Smooth muscle cell (in vitro differentiated cells): ENCODE measurements around the gene ZBTB43. TPM values are rescaled to one million over a fixed set of nuclear protein-coding genes. Genes with fewer than 3 reads are reported as not detected.

Source experiments
- DNase-seq: peaks from one replicate; lab custom pipeline; 2025; ENCODE audit not compliant: unreplicated experiment; lab: John Stamatoyannopoulos, UW
- H2AFZ ChIP-seq: fragments of 200-600 bp; sonication (generic); 2 replicates; pipeline ENCODE4 v1.6.0; 2016; ENCODE audit warnings: antibody characterized with exemption, low read depth, mild to moderate bottlenecking
- H3F3A ChIP-seq: fragments of 200-600 bp; sonication (generic); 2 replicates; pipeline ENCODE4 v1.6.0; 2017; ENCODE audit warnings: antibody characterized with exemption, low read depth
- H3K27ac ChIP-seq: fragments of 200-600 bp; sonication (generic); 2 replicates; pipeline ENCODE4 v1.5.1; 2016; ENCODE audit warnings: low read depth, mild to moderate bottlenecking
- H3K27me3 ChIP-seq: fragments of 200-600 bp; sonication (generic); 2 replicates; pipeline ENCODE4 v1.6.1; 2016; ENCODE audit warnings: low read depth, mild to moderate bottlenecking
- H3K36me3 ChIP-seq: fragments of 200-600 bp; sonication (generic); 2 replicates; pipeline ENCODE4 v1.5.1; 2016; ENCODE audit warnings: low read depth
- H3K4me1 ChIP-seq: fragments of 200-600 bp; sonication (generic); 2 replicates; pipeline ENCODE4 v1.5.1; 2016; ENCODE audit warnings: low read depth
- H3K4me2 ChIP-seq: fragments of 200-600 bp; sonication (generic); 2 replicates; pipeline ENCODE4 v1.6.0; 2016; ENCODE audit warnings: mild to moderate bottlenecking
- H3K4me3 ChIP-seq: fragments of 200-600 bp; sonication (generic); 2 replicates; pipeline ENCODE4 v1.5.1; 2016; ENCODE audit warnings: mild to moderate bottlenecking
- H3K79me2 ChIP-seq: fragments of 200-600 bp; sonication (generic); 2 replicates; pipeline ENCODE4 v1.6.0; 2016; ENCODE audit warnings: low read depth, mild to moderate bottlenecking
- H3K9ac ChIP-seq: fragments of 200-600 bp; sonication (generic); 2 replicates; pipeline ENCODE4 v1.6.0; 2016; ENCODE audit warnings: low read depth
- H3K9me3 ChIP-seq: fragments of 200-600 bp; sonication (generic); replicated peaks from 2 replicates; pipeline ENCODE4 v1.5.1; 2016; ENCODE audit warnings: low read depth
- H4K20me1 ChIP-seq: fragments of 200-600 bp; sonication (generic); 2 replicates; pipeline ENCODE4 v1.6.0; 2016; ENCODE audit warnings: low read depth
- WGBS: methylation state at CpG from one replicate; pipeline ENCODE4 v1.1.7; 2016; ENCODE audit warnings: low lambda C conversion rate; 5-methylcytosine and 5-hydroxymethylcytosine counted together
- polyA plus RNA-seq: library from polyadenylated mRNA; unstranded; fragments of >200 nt; fragmentation: Nextera tagmentation; extraction: Ambion mirVana; gene quantifications from 2 replicates; pipeline ENCODE4 v1.2.1, GENCODE V29; 2016
- total RNA-seq: library from RNA; depleted of rRNA; stranded (reverse); fragments of >200 nt; gene quantifications from 2 replicates; pipeline ENCODE4 v1.2.3, GENCODE V29; 2014
- TF ChIP-seq, protein P1 (sequence below): fragments of 200-600 bp; sonication (generic); IDR thresholded peaks from 2 replicates; pipeline ENCODE4 v1.5.1; 2017; ENCODE audit warnings: borderline replicate concordance, mild to moderate bottlenecking, antibody characterized with exemption; ENCODE audit not compliant: insufficient read depth, poor library complexity, severe bottlenecking

Gene ZBTB43
- total and polyA plus RNA-seq, 2 experiments from 2014 or later, result 11.5 to 12.3 TPM

DNA sequence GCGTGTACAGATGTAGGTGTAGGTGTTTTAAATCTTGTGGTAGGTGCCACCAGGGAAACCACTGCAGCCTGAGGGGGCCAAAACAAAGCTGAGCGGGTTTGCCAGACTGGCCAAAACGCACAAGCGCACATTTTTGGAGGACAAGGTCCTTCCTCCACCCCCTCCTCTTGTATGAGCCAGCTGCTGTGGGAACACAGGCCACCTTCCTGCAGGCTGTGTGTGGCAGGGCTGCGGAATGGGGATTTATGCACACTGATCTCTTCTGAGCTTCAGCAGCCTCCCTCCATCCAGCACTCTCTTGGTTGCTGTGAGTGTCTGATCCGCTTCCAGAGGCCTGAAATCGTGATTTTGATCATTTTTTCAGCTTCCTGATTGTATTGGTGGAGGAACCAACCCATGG, 22.4 kb downstream of the ZBTB43 start:
- Histone ChIP-seq H3K4me2 (no peak overlapping the region), H3K27me3 (no peaks in the 10 kb centered on the region), H3K79me2 (peaks cover 52% of the 10 kb centered on the region), H3K4me3 (no peak overlapping the region), H3K36me3 (peaks cover 4% of the 10 kb centered on the region), H2AFZ (no peak overlapping the region), H4K20me1 (peaks cover 94% of the 10 kb centered on the region), H3K9me3 (no peaks in the 10 kb centered on the region), H3K4me1 (no peaks in the 10 kb centered on the region), H3K9ac (no peak overlapping the region), H3K27ac (no peak overlapping the region), H3F3A (no peaks in the 10 kb centered on the region)
- DNase-seq, result no peak
- 96% methylated on average over 7 of the region's 7 CpGs for WGBS
- TF ChIP-seq, protein P1, sequence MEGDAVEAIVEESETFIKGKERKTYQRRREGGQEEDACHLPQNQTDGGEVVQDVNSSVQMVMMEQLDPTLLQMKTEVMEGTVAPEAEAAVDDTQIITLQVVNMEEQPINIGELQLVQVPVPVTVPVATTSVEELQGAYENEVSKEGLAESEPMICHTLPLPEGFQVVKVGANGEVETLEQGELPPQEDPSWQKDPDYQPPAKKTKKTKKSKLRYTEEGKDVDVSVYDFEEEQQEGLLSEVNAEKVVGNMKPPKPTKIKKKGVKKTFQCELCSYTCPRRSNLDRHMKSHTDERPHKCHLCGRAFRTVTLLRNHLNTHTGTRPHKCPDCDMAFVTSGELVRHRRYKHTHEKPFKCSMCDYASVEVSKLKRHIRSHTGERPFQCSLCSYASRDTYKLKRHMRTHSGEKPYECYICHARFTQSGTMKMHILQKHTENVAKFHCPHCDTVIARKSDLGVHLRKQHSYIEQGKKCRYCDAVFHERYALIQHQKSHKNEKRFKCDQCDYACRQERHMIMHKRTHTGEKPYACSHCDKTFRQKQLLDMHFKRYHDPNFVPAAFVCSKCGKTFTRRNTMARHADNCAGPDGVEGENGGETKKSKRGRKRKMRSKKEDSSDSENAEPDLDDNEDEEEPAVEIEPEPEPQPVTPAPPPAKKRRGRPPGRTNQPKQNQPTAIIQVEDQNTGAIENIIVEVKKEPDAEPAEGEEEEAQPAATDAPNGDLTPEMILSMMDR, result no peak

DNA sequence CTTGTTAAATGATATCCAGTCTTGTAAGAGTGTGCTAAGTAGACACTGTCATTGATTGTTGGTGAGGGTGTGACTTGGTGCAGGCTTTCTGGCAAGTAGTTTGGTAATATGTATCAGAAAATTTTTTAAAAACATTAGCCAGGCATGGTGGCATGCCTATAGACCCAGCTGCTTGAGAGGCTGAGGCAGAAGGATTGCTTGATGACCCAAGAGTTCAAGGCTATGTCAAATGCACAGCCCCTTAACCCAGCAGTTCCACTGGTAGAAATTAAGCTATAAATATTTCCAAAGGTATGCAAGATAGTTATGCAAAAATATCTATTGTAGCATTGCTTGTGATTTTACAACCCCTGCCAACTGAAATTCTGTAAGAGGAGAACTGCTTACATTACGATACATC, 24.2 kb downstream of the ZBTB43 start:
- peaks cover 92% of the 10 kb centered on the region for H4K20me1 ChIP-seq
- H2AFZ ChIP-seq, result no peak overlapping the region
- H3K27me3 ChIP-seq, result no peaks in the 10 kb centered on the region
- H3K4me1 ChIP-seq, result no peaks in the 10 kb centered on the region
- peaks cover 39% of the 10 kb centered on the region for H3K79me2 ChIP-seq
- H3K9me3 ChIP-seq, result no peaks in the 10 kb centered on the region
- H3K4me2 ChIP-seq, result no peak overlapping the region
- H3K27ac ChIP-seq, result no peak overlapping the region
- H3K9ac ChIP-seq, result no peak overlapping the region
- H3K36me3 ChIP-seq, result no peaks in the 10 kb centered on the region
- H3K4me3 ChIP-seq, result no peak overlapping the region
- no peaks in the 10 kb centered on the region for H3F3A ChIP-seq
- 98% methylated on average over 1 of the region's 1 CpG for WGBS
- TF ChIP-seq, protein P1, result no peak
- no peak for DNase-seq

- WGBS, result 91% methylated on average over 3 of the region's 3 CpGs
- peaks cover 38% of the 10 kb centered on the region for H3K79me2 ChIP-seq
Measured at GRCh38 chr9:126830827-126831226, 26.0 kb downstream of the ZBTB43 start.

GRCh38 chr9:126832440-126832839, 27.6 kb downstream of the ZBTB43 start:
- WGBS, result 98% methylated on average over 9 of the region's 9 CpGs
- Histone ChIP-seq H3K36me3 (no peaks in the 10 kb centered on the region), H3K4me3 (no peak overlapping the region), H3K9ac (no peak overlapping the region), H3K4me2 (no peak overlapping the region), H3K4me1 (no peaks in the 10 kb centered on the region), H4K20me1 (peaks cover 95% of the 10 kb centered on the region), H2AFZ (no peak overlapping the region), H3F3A (no peaks in the 10 kb centered on the region), H3K9me3 (no peaks in the 10 kb centered on the region), H3K27ac (no peak overlapping the region), H3K27me3 (no peaks in the 10 kb centered on the region), H3K79me2 (peaks cover 29% of the 10 kb centered on the region)
- TF ChIP-seq, protein P1, result no peak
- DNase-seq, result no peak

More at GRCh38 chr9:126830827-126831226, 26.0 kb downstream of the ZBTB43 start:
- TF ChIP-seq, protein P1, result no peak
- Histone ChIP-seq H4K20me1 (peaks cover 91% of the 10 kb centered on the region), H3K4me2 (no peak overlapping the region), H3K9me3 (no peaks in the 10 kb centered on the region), H3K27me3 (no peaks in the 10 kb centered on the region), H3K4me3 (no peak overlapping the region), H3K27ac (no peak overlapping the region), H3F3A (no peaks in the 10 kb centered on the region), H3K9ac (no peak overlapping the region), H3K36me3 (no peaks in the 10 kb centered on the region), H2AFZ (no peak overlapping the region), H3K4me1 (no peaks in the 10 kb centered on the region)
- DNase-seq, result no peak
